Endothelial cell of umbilical vein (primary cell): ENCODE results near the gene HMCN1. TPM values are rescaled to one million over a fixed set of nuclear protein-coding genes. Genes with fewer than 3 reads are reported as not detected.

Experiments used
- BruUV-seq: library from RNA; stranded (reverse); fragments of 400-500 nt; replicated peaks from 2 replicates; lab custom pipeline; 2021; lab: Mats Ljungman, UMichigan
- CTCF ChIA-PET: fragments of 300-600, 350-600 bp; sonication (Branson Sonifier 250); formaldehyde crosslinking; loops from one replicate; lab custom pipeline; 2021; ENCODE audit warnings: antibody characterized with exemption, inconsistent platforms; lab: Charles Lee
- POLR2A ChIA-PET: fragments of 300-600, 350-600 bp; sonication (Branson Sonifier 250); formaldehyde crosslinking; loops from one replicate; lab custom pipeline; 2021; ENCODE audit warnings: antibody characterized with exemption, inconsistent platforms; lab: Charles Lee
- DNase-seq: peaks from one replicate; pipeline ENCODE4 v3.0.0-alpha.2; 2011; ENCODE audit warnings: low read depth, low spot score
- FAIRE-seq: peaks from 2 replicates; lab custom pipeline; 2011; peaks lifted over from hg19 to GRCh38; lab: Jason Lieb, UNC
- H2AFZ ChIP-seq: 2 replicates; pipeline ENCODE4 v1.6.0; 2012; ENCODE audit warnings: low read depth, low read length, control low read depth, inconsistent platforms
- H3K27ac ChIP-seq: 2 replicates; pipeline ENCODE4 v1.5.1; 2011; ENCODE audit warnings: low read depth, mild to moderate bottlenecking, control low read depth, low read length, moderate library complexity; ENCODE audit not compliant: insufficient read depth
- H3K27me3 ChIP-seq, 2 experiments: 2 replicates each; pipeline versions ENCODE4 v1.6.0 to v1.6.1; 2011; ENCODE audit warnings: low read length in 2 of 2, mixed read lengths in 1 of 2; ENCODE audit not compliant: control insufficient read depth in 2 of 2, insufficient read depth in 2 of 2
- H3K36me3 ChIP-seq, 2 experiments: 2 replicates in 1 of 2; 3 replicates in 1 of 2; pipeline ENCODE4 v1.5.1; 2011; ENCODE audit warnings: low read length in 2 of 2, mild to moderate bottlenecking in 1 of 2, moderate library complexity in 1 of 2; ENCODE audit not compliant: control insufficient read depth in 2 of 2, insufficient read depth in 2 of 2; ENCODE audit errors: extremely low read depth in 1 of 2
- H3K4me1 ChIP-seq: 3 replicates; pipeline ENCODE4 v1.5.1; 2011; ENCODE audit warnings: mild to moderate bottlenecking, low read length; ENCODE audit not compliant: control insufficient read depth, insufficient read depth; ENCODE audit errors: extremely low read depth
- H3K4me2 ChIP-seq: 2 replicates; pipeline ENCODE4 v1.6.1; 2011; ENCODE audit warnings: low read length, control low read depth, mixed read lengths; ENCODE audit not compliant: insufficient read depth
- H3K4me3 ChIP-seq, 3 experiments: fragments of 200-600 bp in 1 of 3; sonication (generic), shearing (Covaris generic) in 1 of 3; replicated peaks in 1 of 3; 2 replicates each; pipeline ENCODE4 v1.5.1; 2011 to 2016; ENCODE audit warnings: control low read depth in 3 of 3, low read length in 3 of 3, mild to moderate bottlenecking in 2 of 3, inconsistent platforms in 1 of 3, low read depth in 1 of 3, moderate library complexity in 1 of 3; ENCODE audit not compliant: insufficient read depth in 1 of 3
- H3K79me2 ChIP-seq: 2 replicates; pipeline ENCODE4 v1.6.0; 2012; ENCODE audit warnings: low read length, inconsistent platforms; ENCODE audit not compliant: control insufficient read depth, insufficient read depth
- H3K9ac ChIP-seq: replicated peaks from 2 replicates; pipeline ENCODE3; 2011; ENCODE audit warnings: low read length, control low read depth; ENCODE audit not compliant: insufficient read depth; ENCODE audit errors: extremely low read depth
- H3K9me1 ChIP-seq: replicated peaks from 3 replicates; pipeline ENCODE4 v1.6.0; 2011; ENCODE audit warnings: mild to moderate bottlenecking, low read length; ENCODE audit not compliant: control insufficient read depth, insufficient read depth; ENCODE audit errors: extremely low read depth
- H3K9me3 ChIP-seq: replicated peaks from 2 replicates; pipeline ENCODE4 v1.5.1; 2012; ENCODE audit warnings: low read length, inconsistent platforms; ENCODE audit not compliant: control insufficient read depth, insufficient read depth
- H4K20me1 ChIP-seq: replicated peaks from 2 replicates; pipeline ENCODE3; 2011; ENCODE audit warnings: mild to moderate bottlenecking, low read length; ENCODE audit not compliant: control insufficient read depth, insufficient read depth; ENCODE audit errors: extremely low read depth
- EZH2 ChIP-seq: IDR thresholded peaks from 2 replicates; pipeline ENCODE4 v1.6.1; 2012; ENCODE audit warnings: borderline replicate concordance, low read depth, mild to moderate bottlenecking, moderate library complexity, low read length, inconsistent platforms; ENCODE audit not compliant: severe bottlenecking
- GATA2 ChIP-seq: IDR thresholded peaks from 2 replicates; pipeline ENCODE4 v1.7.0; 2011; ENCODE audit warnings: low read depth, mild to moderate bottlenecking, moderate library complexity, mixed read lengths, low read length; ENCODE audit not compliant: insufficient read length, insufficient read depth
- POLR2AphosphoS5 ChIP-seq: IDR thresholded peaks from 2 replicates; pipeline ENCODE4 v1.6.1; 2012; ENCODE audit warnings: low read depth, mild to moderate bottlenecking, control low read depth, low read length, moderate library complexity; ENCODE audit not compliant: insufficient read depth
- dilution Hi-C: fragments of 300-500 bp; cut with MboI; formaldehyde crosslinking; loops from one replicate; pipeline ENCODE4 v1.15.0; 2019; ENCODE audit warnings: low sequenced_read_pairs; ENCODE audit not compliant: extremely low pct_ligation_motif_present
- intact Hi-C: fragments of 100-400 bp; cut with micrococcal nuclease; formaldehyde crosslinking; loops from one replicate; pipeline ENCODE4 v1.10.0; 2022
- polyA plus RNA-seq, 4 experiments: library from polyadenylated mRNA; depleted of rRNA in 3 of 4; stranded (reverse) in 3 of 4; unstranded in 1 of 4; fragments of >200 nt; gene quantifications; 2 replicates each; pipeline versions ENCODE4 v1.2.1 to v1.2.3, GENCODE V29; 2011 to 2012; ENCODE audit warnings: missing spikeins in 1 of 4
- total RNA-seq: library from RNA; stranded (reverse); gene quantifications from 2 replicates; pipeline ENCODE4 v1.2.3, GENCODE V29; 2021
- TF ChIP-seq, protein P1 (sequence below), 2 donors: IDR thresholded peaks; 1 replicate in 1 of 2; 2 replicates in 1 of 2; pipeline ENCODE4 v1.5.1; 2011; ENCODE audit warnings: low read length in 2 of 2, mild to moderate bottlenecking in 2 of 2, moderate library complexity in 2 of 2, control low read depth in 1 of 2, inconsistent platforms in 1 of 2, low read depth in 1 of 2; ENCODE audit not compliant: insufficient read depth in 1 of 2; ENCODE audit errors: extremely low read depth in 1 of 2

The HMCN1 gene
- total and polyA plus RNA-seq, 2 donors (not counting 3 experiments of a cell fraction or from before 2014, with no cell fraction given): 10.3 to 16.0 TPM

- Histone ChIP-seq H3K4me1 (no peaks in the 10 kb centered on the region), H3K9me1 (no peaks in the 10 kb centered on the region), H3K9me3 (no peaks in the 10 kb centered on the region), H3K4me2 (no peak overlapping the region), H3K4me3 (no peak overlapping the region), H3K79me2 (no peaks in the 10 kb centered on the region), H4K20me1 (no peaks in the 10 kb centered on the region), H3K27ac (no peak overlapping the region), H2AFZ (no peak overlapping the region), H3K27me3 (no peaks in the 10 kb centered on the region), H3K36me3 (no peaks in the 10 kb centered on the region), H3K9ac (no peak overlapping the region)
- ChIA-PET CTCF (interaction anchor here (1.3 to 2.9 kb wide), 2 partner anchors 40 to 475 kb away, joined by 3 to 12 read pairs; no protein-coding TSS in a partner anchor), POLR2A (no interaction called here)
- BruUV-seq: no TSS peak
- intact Hi-C loops (no loop called here), dilution Hi-C loops (no loop called here)
- DNase-seq: no peak
- FAIRE-seq: no peak
- TF ChIP-seq GATA2: no peak
- TF ChIP-seq POLR2AphosphoS5: no peak
- TF ChIP-seq, protein P1, sequence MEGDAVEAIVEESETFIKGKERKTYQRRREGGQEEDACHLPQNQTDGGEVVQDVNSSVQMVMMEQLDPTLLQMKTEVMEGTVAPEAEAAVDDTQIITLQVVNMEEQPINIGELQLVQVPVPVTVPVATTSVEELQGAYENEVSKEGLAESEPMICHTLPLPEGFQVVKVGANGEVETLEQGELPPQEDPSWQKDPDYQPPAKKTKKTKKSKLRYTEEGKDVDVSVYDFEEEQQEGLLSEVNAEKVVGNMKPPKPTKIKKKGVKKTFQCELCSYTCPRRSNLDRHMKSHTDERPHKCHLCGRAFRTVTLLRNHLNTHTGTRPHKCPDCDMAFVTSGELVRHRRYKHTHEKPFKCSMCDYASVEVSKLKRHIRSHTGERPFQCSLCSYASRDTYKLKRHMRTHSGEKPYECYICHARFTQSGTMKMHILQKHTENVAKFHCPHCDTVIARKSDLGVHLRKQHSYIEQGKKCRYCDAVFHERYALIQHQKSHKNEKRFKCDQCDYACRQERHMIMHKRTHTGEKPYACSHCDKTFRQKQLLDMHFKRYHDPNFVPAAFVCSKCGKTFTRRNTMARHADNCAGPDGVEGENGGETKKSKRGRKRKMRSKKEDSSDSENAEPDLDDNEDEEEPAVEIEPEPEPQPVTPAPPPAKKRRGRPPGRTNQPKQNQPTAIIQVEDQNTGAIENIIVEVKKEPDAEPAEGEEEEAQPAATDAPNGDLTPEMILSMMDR (IDR thresholded peaks at IDR 0.05; ENCODE audit: extremely low read depth in 1 of 2, insufficient read depth in 1 of 2, low read depth in 1 of 2, low read length in 2 of 2): no peak
- TF ChIP-seq EZH2: no peak
Measured at GRCh38 chr1:186195377-186195931, 461.3 kb downstream of the HMCN1 start.
